IMR-90 (cell line): ENCODE results near the gene WDR27. TPM values are rescaled to one million over a fixed set of nuclear protein-coding genes. Genes with fewer than 3 reads are reported as not detected.
A peak's percentile ranks its signal among the peaks of the same experiment; 100 is the strongest.

Experiments
- ATAC-seq: fragments of 200-7000 bp; cut with Tn5 transposase; 2 replicates; pipeline ENCODE4 v1.9.1; 2020; ENCODE audit warnings: low read depth, mild to moderate bottlenecking, moderate library complexity
- BruUV-seq: library from RNA; stranded (reverse); fragments of 400-500 nt; replicated peaks from 2 replicates; lab custom pipeline; 2021; lab: Mats Ljungman, UMichigan
- CTCF ChIA-PET: fragments of 300-600 bp; formaldehyde crosslinking; extraction: SDS; loops from one replicate; lab custom pipeline; 2021; ENCODE audit warnings: antibody characterized with exemption; lab: Yijun Ruan, JAX
- POLR2A ChIA-PET: fragments of 300-600 bp; sonication (Branson Sonifier 250); formaldehyde crosslinking; loops from one replicate; lab custom pipeline; 2022; ENCODE audit warnings: antibody characterized with exemption; ENCODE audit not compliant: unreplicated experiment; lab: Charles Lee
- DNase-seq: peaks from one replicate; pipeline ENCODE4 v3.0.0; 2013
- H2AFZ ChIP-seq: replicated peaks from 2 replicates; pipeline ENCODE3; 2013; ENCODE audit warnings: low read length, mild to moderate bottlenecking; ENCODE audit not compliant: poor library complexity
- H2AK5ac ChIP-seq: 2 replicates; pipeline ENCODE4 v1.6.1; 2013; ENCODE audit warnings: low read depth, low read length, inconsistent platforms
- H2AK9ac ChIP-seq: replicated peaks from 2 replicates; pipeline ENCODE3; 2013; ENCODE audit warnings: mild to moderate bottlenecking, low read depth, low read length, moderate library complexity; ENCODE audit not compliant: poor library complexity
- H2BK120ac ChIP-seq: 2 replicates; pipeline ENCODE4 v1.6.1; 2013; ENCODE audit warnings: low read depth, low read length, inconsistent platforms
- H2BK15ac ChIP-seq: 3 replicates; pipeline ENCODE4 v1.6.1; 2013; ENCODE audit warnings: low read depth, low read length, inconsistent platforms
- H2BK20ac ChIP-seq: 2 replicates; pipeline ENCODE4 v1.6.1; 2013; ENCODE audit warnings: low read depth, mild to moderate bottlenecking, inconsistent platforms, low read length, moderate library complexity
- H2BK5ac ChIP-seq: 2 replicates; pipeline ENCODE4 v1.6.1; 2013; ENCODE audit warnings: mild to moderate bottlenecking, low read depth, low read length, inconsistent platforms; ENCODE audit not compliant: poor library complexity, severe bottlenecking
- H3K14ac ChIP-seq: replicated peaks from 2 replicates; pipeline ENCODE4 v1.6.1; 2013; ENCODE audit warnings: low read depth, low read length, inconsistent platforms
- H3K18ac ChIP-seq: 2 replicates; pipeline ENCODE4 v1.6.1; 2013; ENCODE audit warnings: low read depth, low read length, control low read depth
- H3K23ac ChIP-seq: 2 replicates; pipeline ENCODE4 v1.6.1; 2013; ENCODE audit warnings: low read depth, low read length, inconsistent platforms
- H3K27ac ChIP-seq: 2 replicates; pipeline ENCODE4 v1.5.1; 2013; ENCODE audit warnings: mild to moderate bottlenecking, control low read depth, low read length; ENCODE audit not compliant: insufficient read depth
- H3K27me3 ChIP-seq: 2 replicates; pipeline ENCODE4 v1.6.1; 2013; ENCODE audit warnings: low read length; ENCODE audit not compliant: control insufficient read depth, insufficient read depth
- H3K36me3 ChIP-seq: 2 replicates; pipeline ENCODE4 v1.6.1; 2013; ENCODE audit warnings: low read length, mixed read lengths; ENCODE audit not compliant: control insufficient read depth, insufficient read depth
- H3K4ac ChIP-seq: 2 replicates; pipeline ENCODE4 v1.6.1; 2013; ENCODE audit warnings: low read depth, low read length, inconsistent platforms
- H3K4me1 ChIP-seq: 2 replicates; pipeline ENCODE4 v1.6.1; 2013; ENCODE audit warnings: low read length, mixed read lengths; ENCODE audit not compliant: control insufficient read depth, insufficient read depth
- H3K4me2 ChIP-seq: 2 replicates; pipeline ENCODE4 v1.6.1; 2013; ENCODE audit warnings: low read depth, mild to moderate bottlenecking, control low read depth, low read length, moderate library complexity
- H3K4me3 ChIP-seq: 2 replicates; pipeline ENCODE4 v1.5.1; 2013; ENCODE audit warnings: low read depth, mild to moderate bottlenecking, control low read depth, low read length, moderate library complexity; ENCODE audit not compliant: insufficient read depth
- H3K56ac ChIP-seq: 2 replicates; pipeline ENCODE4 v1.6.1; 2013; ENCODE audit warnings: low read length, inconsistent platforms; ENCODE audit not compliant: insufficient read depth; ENCODE audit errors: extremely low read depth
- H3K79me1 ChIP-seq, 2 experiments: 2 replicates each; pipeline ENCODE4 v1.6.1; 2013; ENCODE audit warnings: low read length in 2 of 2, inconsistent platforms in 1 of 2, low read depth in 1 of 2
- H3K9ac ChIP-seq: 2 replicates; pipeline ENCODE4 v1.6.1; 2013; ENCODE audit warnings: low read depth, low read length, control low read depth
- H3K9me1 ChIP-seq: 2 replicates; pipeline ENCODE4 v1.6.1; 2013; ENCODE audit warnings: low read length, inconsistent platforms; ENCODE audit not compliant: insufficient read depth
- H3K9me3 ChIP-seq: 2 replicates; pipeline ENCODE4 v1.6.1; 2013; ENCODE audit warnings: low read length; ENCODE audit not compliant: control insufficient read depth, insufficient read depth
- H4K20me1 ChIP-seq: 2 replicates; pipeline ENCODE4 v1.6.1; 2013; ENCODE audit warnings: low read length, inconsistent platforms; ENCODE audit not compliant: insufficient read depth
- H4K5ac ChIP-seq: 2 replicates; pipeline ENCODE4 v1.6.1; 2013; ENCODE audit warnings: mild to moderate bottlenecking, low read depth, low read length, control low read depth
- H4K8ac ChIP-seq, 2 experiments: 2 replicates each; pipeline ENCODE4 v1.6.1; 2013; ENCODE audit warnings: low read depth in 2 of 2, low read length in 2 of 2, control low read depth in 1 of 2, inconsistent platforms in 1 of 2
- H4K91ac ChIP-seq: 2 replicates; pipeline ENCODE4 v1.6.1; 2013; ENCODE audit warnings: low read depth, low read length, inconsistent platforms; ENCODE audit not compliant: insufficient read depth
- SMC3 ChIP-seq: fragments of 150-350 bp; IDR thresholded peaks from 2 replicates; pipeline ENCODE4 v1.6.1; 2016; ENCODE audit warnings: low read depth, mild to moderate bottlenecking, antibody characterized with exemption, low read length, moderate library complexity
- WGBS, 2 experiments: methylation state at CpG; one replicate each; pipeline versions ENCODE4 v1.1.5 to v1.1.7; 2013; ENCODE audit warnings: missing lambda C conversion rate in 2 of 2; ENCODE audit not compliant: insufficient read length in 1 of 2; ENCODE audit errors: extremely low coverage in 2 of 2; 5-methylcytosine and 5-hydroxymethylcytosine counted together
- dilution Hi-C: fragments of 300-500 bp; cut with HindIII; formaldehyde crosslinking; loops from one replicate; pipeline ENCODE4 v1.14.3; 2018; ENCODE audit warnings: low sequenced_read_pairs; ENCODE audit not compliant: unreplicated experiment
- in situ Hi-C: fragments of 300-500 bp; cut with MboI; formaldehyde crosslinking; loops from 3 replicates; pipeline ENCODE4 v1.14.3; 2019; ENCODE audit warnings: low sequenced_read_pairs, inconsistent platforms, mixed read lengths
- intact Hi-C: fragments of 100-400 bp; cut with micrococcal nuclease; formaldehyde crosslinking; loops from 2 replicates; pipeline ENCODE4 v1.10.0; 2022
- polyA plus RNA-seq, 3 experiments: library from polyadenylated mRNA; depleted of rRNA; stranded (reverse); fragments of >200 nt; gene quantifications; 2 replicates each; pipeline ENCODE4 v1.2.3, GENCODE V29; 2012; ENCODE audit warnings: low replicate concordance in 1 of 3
- total RNA-seq: library from RNA; depleted of rRNA; stranded (reverse); fragments of >200 nt; gene quantifications from 2 replicates; pipeline ENCODE4 v1.2.3, GENCODE V29; 2012

WDR27 gene
- total and polyA plus RNA-seq, 2 of the 4 experiments (the other 2 are of a cell fraction), result 7.0 to 18.5 TPM

- Histone ChIP-seq H3K56ac (no peak overlapping the region), H2BK15ac (no peak overlapping the region), H2BK20ac (no peak overlapping the region), H3K9ac (no peak overlapping the region), H3K36me3 (no peaks in the 10 kb centered on the region), H4K5ac (no peak overlapping the region), H2AK5ac (no peak overlapping the region), H4K20me1 (no peaks in the 10 kb centered on the region), H2AFZ (no peak overlapping the region), H2BK120ac (no peak overlapping the region), H3K4me3 (no peak overlapping the region), H3K9me3 (no peaks in the 10 kb centered on the region), H3K79me1 (no peaks in the 10 kb centered on the region), H3K4me2 (no peak overlapping the region), H4K8ac (no peak overlapping the region), H3K27ac (no peak overlapping the region), H2BK5ac (no peak overlapping the region), H3K9me1 (0 out of 2 replicates have a peak, but pooled peaks cover under 1% of the 10 kb centered on the region), H3K18ac (no peak overlapping the region), H2AK9ac (no peak overlapping the region), H3K23ac (no peak overlapping the region), H3K4ac (no peak overlapping the region), H3K14ac (no peak overlapping the region), H3K4me1 (peaks cover 8% of the 10 kb centered on the region), H3K27me3 (no peaks in the 10 kb centered on the region), H4K91ac (no peak overlapping the region)
- dilution Hi-C loops (no loop called here), intact Hi-C loops (no loop called here), in situ Hi-C loops (no loop called here)
- no TSS peak for BruUV-seq
- no CpG with 5 or more reads among the region's 1 CpG for WGBS, 2 experiments
- DNase-seq (peak; percentile 63), ATAC-seq (peak; percentile 36; the same call in 1 of the 2 replicates)
- no peak for TF ChIP-seq SMC3
- ChIA-PET CTCF (no interaction called here), POLR2A (no interaction called here)
Measured at GRCh38 chr6:169542491-169542890, 159.3 kb downstream of the WDR27 start.
